Glomerular endothelial cell (primary cell): ENCODE results near the gene TMEM269. TPM values are rescaled to one million over a fixed set of nuclear protein-coding genes. Genes with fewer than 3 reads are reported as not detected.

ENCODE experiments used
- DNase-seq: peaks from one replicate; pipeline ENCODE4 v3.0.0-alpha.2; 2011; ENCODE audit warnings: low read depth, low spot score; ENCODE audit errors: extremely low read depth
- total RNA-seq: library from RNA; depleted of rRNA; stranded (reverse); fragments of >200 nt; gene quantifications from 2 replicates; pipeline ENCODE4 v1.2.3, GENCODE V29; 2015

Gene TMEM269
- total RNA-seq, 1 donor from 2014 or later, result not detected

- DNase-seq, result peak; percentile 93
These were observed 61.7 kb downstream of the TMEM269 start, which contains the start of gene ZNF691 for GRCh38 chr1:42846257-42847110. TSS of gene ZNF691 (plus strand) at chr1:42846613. CDS start at chr1:42849659, 3,046 bp downstream.

DNA sequence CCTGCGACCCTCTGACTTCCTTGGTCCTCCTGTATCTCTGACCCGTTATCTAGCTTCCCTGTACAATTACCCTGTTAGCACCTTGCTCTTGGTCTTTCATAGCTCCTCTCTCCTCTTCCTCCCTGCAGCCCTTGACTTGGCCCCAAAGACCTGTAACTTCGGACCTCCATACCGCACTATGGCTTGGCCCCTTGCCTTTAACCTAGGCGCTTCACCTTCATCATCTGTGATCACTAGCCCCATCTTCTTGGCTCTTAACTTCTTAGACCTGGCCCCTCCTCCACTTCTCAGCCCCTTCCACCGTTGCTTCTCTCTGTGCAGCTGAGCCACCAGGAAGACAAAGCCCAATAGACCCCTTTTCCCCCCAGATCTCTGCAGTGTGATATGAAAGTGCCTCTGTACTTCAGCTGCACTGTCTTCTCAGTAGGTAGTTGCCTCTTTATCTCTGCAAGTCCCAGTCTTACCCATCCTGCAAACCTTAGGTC is 62.4 kb downstream of the TMEM269 start:
- no peak for DNase-seq

GRCh38 chr1:42847721-42848460 is 63.1 kb downstream of the TMEM269 start:
- no peak for DNase-seq

- no peak for DNase-seq
These were observed 64.2 kb downstream of the TMEM269 start for GRCh38 chr1:42848823-42849537.

DNA sequence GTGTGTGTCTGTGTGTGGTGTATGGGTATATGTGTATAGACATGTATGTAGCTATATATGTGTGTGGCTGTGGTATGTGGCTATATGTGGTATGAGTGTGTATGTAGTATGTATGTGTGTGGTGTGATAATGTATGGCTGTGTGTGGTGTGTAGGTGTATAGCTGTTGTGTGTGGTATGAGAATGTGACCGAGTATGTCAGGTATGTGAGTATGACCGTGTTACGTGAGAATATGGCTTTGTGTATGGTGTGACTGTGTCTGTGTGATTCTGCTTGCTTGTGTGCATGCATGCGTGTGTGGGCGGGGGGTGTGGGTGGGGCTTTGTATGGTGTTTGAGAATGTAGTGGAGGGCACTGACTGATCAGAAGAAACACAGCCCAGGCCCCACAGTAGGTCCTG is 65.2 kb downstream of the TMEM269 start:
- no peak for DNase-seq

Other genes starting within 250 kb of the TMEM269 start
- gene PPIH, start 126.6 kb upstream of the TMEM269 start, total RNA-seq, result 21.5 and 40.6 TPM in 2 replicates
- 620 TPM in 2 replicates for gene YBX1, start 102.6 kb upstream of the TMEM269 start, total RNA-seq
- gene CLDN19, start 44.8 kb upstream of the TMEM269 start, total RNA-seq, result not detected in 2 replicates
- 120 and 202 TPM in 2 replicates for gene P3H1, start 18.0 kb upstream of the TMEM269 start, total RNA-seq
- 5.3 and 11.6 TPM in 2 replicates for gene C1orf50, start 17.7 kb upstream of the TMEM269 start, total RNA-seq
- 5.1 and 9.2 TPM in 2 replicates for gene ERMAP, start 32.1 kb downstream of the TMEM269 start, total RNA-seq
- gene SVBP, start 32.4 kb downstream of the TMEM269 start, total RNA-seq, result 15.5 and 22.4 TPM in 2 replicates
- gene ZNF691, start 61.6 kb downstream of the TMEM269 start, total RNA-seq, result 8.5 and 9.0 TPM in 2 replicates
- 126 and 197 TPM in 2 replicates for gene SLC2A1, start 173.9 kb downstream of the TMEM269 start, total RNA-seq